GM18951 (cell line): ENCODE measurements around the gene C12orf57.

Experiments used
- POLR2A ChIP-seq: IDR thresholded peaks from 4 replicates; pipeline ENCODE4 v1.6.1; 2011; ENCODE audit warnings: mild to moderate bottlenecking; ENCODE audit not compliant: insufficient read length, insufficient read depth; ENCODE audit errors: extremely low read depth
- in situ Hi-C: fragments of 300-500 bp; cut with MboI; formaldehyde crosslinking; loops from one replicate; pipeline ENCODE4 v1.12.0; 2022; ENCODE audit warnings: low sequenced_read_pairs, mixed read lengths, inconsistent platforms; ENCODE audit not compliant: unreplicated experiment

C12orf57 gene

GRCh38 chr12:6980075-6980474, 36.3 kb downstream of the C12orf57 start:
- no peak for TF ChIP-seq POLR2A
- in situ Hi-C loops = no loop called here

DNA sequence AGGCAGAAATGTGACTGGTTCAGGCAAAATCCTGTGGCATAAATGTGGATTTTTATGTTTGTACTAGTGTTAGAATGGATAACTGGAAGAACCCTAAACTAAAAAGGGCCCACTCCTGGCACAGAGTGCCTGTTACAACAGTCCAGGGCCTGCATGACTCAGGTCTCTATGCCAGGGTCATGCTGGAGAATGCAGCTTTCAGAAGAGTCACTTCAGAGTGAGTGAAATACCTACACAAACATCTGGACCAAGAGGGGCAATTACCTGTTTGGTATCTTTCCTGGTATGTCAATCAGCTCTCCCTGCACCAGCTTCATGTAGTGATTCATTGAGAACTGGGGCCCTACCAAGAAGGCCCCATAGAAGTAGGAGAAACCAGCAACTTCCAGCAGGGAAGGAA, 36.9 kb downstream of the C12orf57 start:
- TF ChIP-seq POLR2A = no peak
- in situ Hi-C loops = no loop called here

DNA sequence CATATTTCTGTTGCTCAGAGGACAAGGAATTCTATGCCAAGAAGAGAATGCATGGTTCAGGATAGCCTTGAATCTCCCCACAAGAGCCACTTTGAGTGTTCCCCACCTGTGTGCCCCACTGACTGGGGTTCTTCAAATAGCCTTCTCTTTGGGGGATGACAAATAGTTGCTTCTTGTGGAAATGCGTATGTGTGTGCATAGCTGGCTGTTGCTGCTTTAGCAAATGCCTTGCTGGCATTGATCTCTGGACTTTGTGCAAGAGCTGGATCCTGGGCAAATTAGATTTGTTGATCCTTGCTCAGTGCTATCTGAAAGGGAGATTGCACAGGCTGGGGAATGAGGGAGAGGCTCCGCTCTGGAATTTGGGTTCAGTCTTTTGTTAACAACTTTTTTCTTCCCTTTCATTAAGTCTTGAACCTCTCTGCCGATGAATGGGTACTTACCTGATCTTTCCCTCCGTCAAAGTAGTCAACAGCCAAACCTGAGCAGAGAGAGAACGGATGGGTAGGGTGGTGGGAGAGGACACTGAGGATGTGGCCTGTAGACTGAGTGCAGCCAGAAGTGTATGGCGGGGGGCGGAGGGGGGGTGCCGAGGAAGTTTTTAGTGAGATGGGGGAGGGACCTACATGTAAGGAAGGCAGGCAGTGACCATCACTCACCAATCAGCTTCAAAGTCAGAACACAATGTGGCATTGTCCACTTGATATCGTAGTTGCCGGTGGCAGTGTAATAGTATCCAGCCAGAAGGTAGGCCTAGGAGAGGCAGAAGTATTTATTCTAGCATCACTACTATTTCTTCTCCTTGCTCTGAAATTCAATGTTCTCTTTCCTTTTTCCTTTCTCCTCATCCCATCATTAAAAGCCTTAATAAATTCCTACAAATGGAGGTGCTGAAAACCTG, 37.6 kb downstream of the C12orf57 start:
- TF ChIP-seq POLR2A = no peak
- in situ Hi-C loops = no loop called here

GRCh38 chr12:6982532-6982931, 38.7 kb downstream of the C12orf57 start:
- in situ Hi-C loops = no loop called here
- no peak for TF ChIP-seq POLR2A

DNA sequence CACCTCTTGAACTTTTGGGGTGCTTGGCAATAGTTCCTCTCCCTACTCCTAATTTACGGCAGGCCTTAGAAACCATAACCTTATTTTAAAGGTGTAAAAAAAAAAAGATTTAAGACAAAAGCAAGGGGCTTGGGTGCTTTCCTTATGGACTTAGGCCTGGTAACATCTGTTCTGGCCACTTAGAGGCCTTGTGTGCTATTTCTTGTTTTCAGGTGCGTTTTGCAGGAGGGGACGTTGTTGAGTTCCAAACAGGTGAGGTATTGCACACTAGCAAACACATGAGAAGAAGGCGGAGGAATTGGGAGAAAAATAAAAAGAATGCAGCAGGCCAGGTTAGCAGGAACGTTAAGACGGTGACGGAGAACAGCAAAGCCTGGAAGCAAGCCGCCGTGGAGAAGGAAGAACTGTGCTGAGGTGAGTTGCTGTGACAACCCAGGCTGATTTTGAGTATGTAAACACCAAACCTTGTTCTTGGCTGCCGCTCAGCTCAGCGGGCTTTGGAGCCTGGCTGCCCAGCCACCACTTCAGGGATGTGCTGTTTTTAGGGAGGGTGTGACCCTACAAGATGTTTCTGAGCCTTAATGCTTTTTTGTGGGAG, 44.2 kb downstream of the C12orf57 start:
- TF ChIP-seq POLR2A = no peak
- in situ Hi-C loops = no loop called here
